ENCODE results near the gene SH3RF1. TPM values are rescaled to one million over a fixed set of nuclear protein-coding genes. Genes with fewer than 3 reads are reported as not detected.

SH3RF1 gene
- total and polyA plus RNA-seq, 2 of the 8 experiments (the other 6 are each of a cell fraction or from before 2014, with no cell fraction given), result 6.9 to 15.1 TPM

DNA sequence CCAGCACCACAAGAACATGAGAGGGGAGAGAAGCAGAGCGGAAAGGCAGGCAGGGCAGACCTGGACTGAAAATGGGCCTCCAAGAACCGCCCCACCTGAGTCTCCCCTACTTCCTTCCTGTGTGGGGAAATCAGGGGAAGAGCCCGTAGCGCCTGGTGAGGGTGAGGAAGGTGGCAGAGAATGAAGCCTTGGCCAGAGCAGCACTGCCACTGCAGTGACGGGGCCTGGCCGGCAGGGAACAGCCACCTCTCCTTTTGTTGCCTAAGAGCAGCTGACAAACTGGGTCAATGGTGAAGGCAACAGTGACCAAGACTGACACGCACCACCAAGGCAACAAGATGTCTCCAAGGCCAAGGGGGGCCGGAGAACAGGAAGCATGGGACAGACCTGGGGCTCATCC lies 202.3 kb downstream of the SH3RF1 start:
- POLR2A ChIA-PET (ENCODE audit: partially characterized antibody), result no interaction called here

More for the DNA sequence above, 202.3 kb downstream of the SH3RF1 start:
- H4K91ac ChIP-seq (replicated peaks; ENCODE audit: insufficient read length, low read length), result peak overlapping the region; percentile 68
- H2BK12ac ChIP-seq (ENCODE audit: low read depth, low read length), result peak overlapping the region; percentile 77; the same call in 1 of the 2 replicates
- H2BK20ac ChIP-seq (ENCODE audit: low read length), result peak overlapping the region; percentile 98; the same call in 1 of the 2 replicates
- no peak overlapping the region for H3K4me3 ChIP-seq (ENCODE audit: extremely low read depth in 1 of 4, insufficient read depth in 2 of 4, low read depth in 3 of 4, low read length in 4 of 4)
- H3K36me3 ChIP-seq (ENCODE audit: control insufficient read depth in 2 of 4, insufficient read depth in 4 of 4, low read length in 3 of 4), result no peaks in the 10 kb centered on the region
- H3K14ac ChIP-seq (ENCODE audit: insufficient read length), result no peak overlapping the region
- H4K5ac ChIP-seq (ENCODE audit: insufficient read length, low read depth, low read length), result no peak overlapping the region
- H3K56ac ChIP-seq (replicated peaks; ENCODE audit: insufficient read length, low read depth, low read length), result no peak overlapping the region
- H4K8ac ChIP-seq (ENCODE audit: extremely low read depth, insufficient read depth, low read length), result no peak overlapping the region
- H3K23ac ChIP-seq (ENCODE audit: insufficient read length), result no peak overlapping the region
- 92% methylated on average over 6 of the region's 8 CpGs; no CpG with 5 or more reads in 1 of the 2 experiments for WGBS, 2 experiments (ENCODE audit: extremely low coverage in 1 of 2, insufficient coverage in 1 of 2, insufficient read length in 1 of 2, insufficient replicate concordance in 2 of 2, low coverage in 1 of 2, low lambda C conversion rate in 2 of 2, missing lambda C conversion rate in 1 of 2)
- H3K79me1 ChIP-seq (ENCODE audit: low read depth, low read length), result no peaks in the 10 kb centered on the region
- H3K27me3 ChIP-seq (replicated peaks in 1 of 4; ENCODE audit: control insufficient read depth in 3 of 4, extremely low read depth in 1 of 4, insufficient read depth in 3 of 4, low read length in 3 of 4), result no peaks in the 10 kb centered on the region
- no peak overlapping the region for H3K18ac ChIP-seq (ENCODE audit: extremely low read depth, low read length)
- H3K27ac ChIP-seq (ENCODE audit: low read depth, low read length), result no peak overlapping the region
- no peak overlapping the region for H2BK120ac ChIP-seq (replicated peaks; ENCODE audit: low read depth, low read length)
- H2AFZ ChIP-seq (ENCODE audit: low read length), result peak overlapping the region; percentile 10; the same call in 1 of the 2 replicates
- H3K4me2 ChIP-seq (ENCODE audit: insufficient read depth in 1 of 2, low read depth in 2 of 2, low read length in 2 of 2), result no peak overlapping the region
- no peaks in the 10 kb centered on the region for H3K79me2 ChIP-seq (ENCODE audit: control insufficient read depth in 1 of 2, insufficient read depth in 2 of 2, low read length in 2 of 2)
- H2BK15ac ChIP-seq (ENCODE audit: low read length), result peak overlapping the region; percentile 61; the same call in 1 of the 2 replicates
- H3K4ac ChIP-seq (replicated peaks; ENCODE audit: insufficient read length, low read depth, low read length), result no peak overlapping the region
- CTCF ChIA-PET (ENCODE audit: partially characterized antibody), result interaction anchor here (0.6 to 1.2 kb wide), 7 partner anchors 9 to 550 kb away, joined by 3 to 5 read pairs (median 4); no protein-coding TSS in a partner anchor
- 0 out of 2 replicates have a peak overlapping the region, but pooled peaks have one; percentile 25 for H2AK5ac ChIP-seq (ENCODE audit: low read depth, low read length)
- no peaks in the 10 kb centered on the region for H3K9me3 ChIP-seq (ENCODE audit: insufficient read depth in 2 of 2, low read depth in 1 of 2, low read length in 1 of 2)
- no peak for TF ChIP-seq EZH2 (IDR thresholded peaks at IDR 0.05; ENCODE audit: low read depth, low read length, severe bottlenecking)
- TF ChIP-seq CTCF (IDR thresholded peaks at IDR 0.05; ENCODE audit: control extremely low read depth in 1 of 3, insufficient read depth in 1 of 3, low read depth in 1 of 3, low read length in 3 of 3), result peak in 1 of 3 experiments; percentile 12; a peak in 1 of 4 replicates
- H3K4me1 ChIP-seq (replicated peaks in 1 of 4; ENCODE audit: control insufficient read depth in 3 of 4, insufficient read depth in 4 of 4, low read length in 3 of 4), result peaks cover 0 to 9% (median 4%) of the 10 kb centered on the region in 4 experiments; a peak in 3 of 7 replicates
- DNase-seq (ENCODE audit: low read depth in 1 of 2, low spot score in 2 of 2) (no peak), FAIRE-seq (no peak)
- peak overlapping the region; percentile 55; the same call in 1 of the 2 replicates for H2BK5ac ChIP-seq (ENCODE audit: low read depth, low read length)
- H4K20me1 ChIP-seq (replicated peaks in 1 of 2; ENCODE audit: control insufficient read depth in 1 of 2, insufficient read depth in 2 of 2, low read length in 2 of 2), result no peaks in the 10 kb centered on the region
- no peaks in the 10 kb centered on the region for H3K23me2 ChIP-seq (ENCODE audit: low read depth, low read length)
- no peak overlapping the region for H3K9ac ChIP-seq (replicated peaks in 1 of 4; ENCODE audit: extremely low read depth in 1 of 4, low read depth in 3 of 4, low read length in 3 of 4)
